RCC 7860 (cell line): ENCODE data around the gene AHNAK.
"Not testable (repeated sequence)": the region's sequence is repeated elsewhere in the genome, so short reads cannot be mapped to it uniquely, and the experiment has no call there.

Experiments used
- DNase-seq: peaks from one replicate; pipeline ENCODE4 v3.0.0-alpha.2; 2015; ENCODE audit warnings: low spot score
- FAIRE-seq: peaks from 2 replicates; lab custom pipeline; 2012; peaks lifted over from hg19 to GRCh38; lab: Jason Lieb, UNC

Gene AHNAK, protein sequence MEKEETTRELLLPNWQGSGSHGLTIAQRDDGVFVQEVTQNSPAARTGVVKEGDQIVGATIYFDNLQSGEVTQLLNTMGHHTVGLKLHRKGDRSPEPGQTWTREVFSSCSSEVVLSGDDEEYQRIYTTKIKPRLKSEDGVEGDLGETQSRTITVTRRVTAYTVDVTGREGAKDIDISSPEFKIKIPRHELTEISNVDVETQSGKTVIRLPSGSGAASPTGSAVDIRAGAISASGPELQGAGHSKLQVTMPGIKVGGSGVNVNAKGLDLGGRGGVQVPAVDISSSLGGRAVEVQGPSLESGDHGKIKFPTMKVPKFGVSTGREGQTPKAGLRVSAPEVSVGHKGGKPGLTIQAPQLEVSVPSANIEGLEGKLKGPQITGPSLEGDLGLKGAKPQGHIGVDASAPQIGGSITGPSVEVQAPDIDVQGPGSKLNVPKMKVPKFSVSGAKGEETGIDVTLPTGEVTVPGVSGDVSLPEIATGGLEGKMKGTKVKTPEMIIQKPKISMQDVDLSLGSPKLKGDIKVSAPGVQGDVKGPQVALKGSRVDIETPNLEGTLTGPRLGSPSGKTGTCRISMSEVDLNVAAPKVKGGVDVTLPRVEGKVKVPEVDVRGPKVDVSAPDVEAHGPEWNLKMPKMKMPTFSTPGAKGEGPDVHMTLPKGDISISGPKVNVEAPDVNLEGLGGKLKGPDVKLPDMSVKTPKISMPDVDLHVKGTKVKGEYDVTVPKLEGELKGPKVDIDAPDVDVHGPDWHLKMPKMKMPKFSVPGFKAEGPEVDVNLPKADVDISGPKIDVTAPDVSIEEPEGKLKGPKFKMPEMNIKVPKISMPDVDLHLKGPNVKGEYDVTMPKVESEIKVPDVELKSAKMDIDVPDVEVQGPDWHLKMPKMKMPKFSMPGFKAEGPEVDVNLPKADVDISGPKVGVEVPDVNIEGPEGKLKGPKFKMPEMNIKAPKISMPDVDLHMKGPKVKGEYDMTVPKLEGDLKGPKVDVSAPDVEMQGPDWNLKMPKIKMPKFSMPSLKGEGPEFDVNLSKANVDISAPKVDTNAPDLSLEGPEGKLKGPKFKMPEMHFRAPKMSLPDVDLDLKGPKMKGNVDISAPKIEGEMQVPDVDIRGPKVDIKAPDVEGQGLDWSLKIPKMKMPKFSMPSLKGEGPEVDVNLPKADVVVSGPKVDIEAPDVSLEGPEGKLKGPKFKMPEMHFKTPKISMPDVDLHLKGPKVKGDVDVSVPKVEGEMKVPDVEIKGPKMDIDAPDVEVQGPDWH (N-terminal part only)

DNA sequence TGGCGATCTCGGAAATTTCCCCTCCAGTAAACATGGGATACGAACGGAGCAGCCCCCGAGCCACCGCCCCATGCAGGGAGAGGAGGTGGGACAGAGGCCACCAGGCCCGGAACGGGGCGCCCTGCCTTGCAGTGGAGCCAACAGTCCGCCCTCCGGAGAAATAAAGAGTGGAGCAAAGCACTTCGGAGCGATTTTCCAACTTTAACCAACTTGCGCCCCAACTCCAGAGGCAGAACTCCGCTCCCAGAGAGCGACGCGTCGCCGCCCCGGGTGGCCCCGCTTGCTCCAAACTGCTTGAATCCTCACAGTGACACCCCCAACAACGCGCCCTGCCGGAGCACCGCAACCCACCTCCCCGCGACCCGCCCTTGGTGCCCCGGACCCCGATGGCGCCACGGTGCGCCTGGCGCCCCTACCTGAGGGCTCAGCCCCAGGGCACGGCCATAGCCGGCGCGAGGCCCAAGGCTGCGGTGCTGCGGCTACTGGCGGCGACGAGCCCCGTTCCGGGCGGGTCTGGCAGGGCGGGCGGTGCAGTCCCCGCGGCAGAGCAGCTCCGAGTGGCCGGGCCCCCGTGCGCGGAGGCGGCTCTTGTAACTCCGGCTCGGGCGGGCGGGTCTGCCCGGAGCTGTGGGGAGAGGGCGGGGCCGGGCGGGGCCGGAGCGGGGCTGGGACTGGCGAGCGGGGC lies at the start of gene AHNAK:
Gene AHNAK, minus strand, starts transcription at position 563 of the 685 bp plus-strand sequence. CDS start 10,708 bp downstream, outside the sequence.
- DNase-seq, result peak; percentile 46
- no peak for FAIRE-seq

DNA sequence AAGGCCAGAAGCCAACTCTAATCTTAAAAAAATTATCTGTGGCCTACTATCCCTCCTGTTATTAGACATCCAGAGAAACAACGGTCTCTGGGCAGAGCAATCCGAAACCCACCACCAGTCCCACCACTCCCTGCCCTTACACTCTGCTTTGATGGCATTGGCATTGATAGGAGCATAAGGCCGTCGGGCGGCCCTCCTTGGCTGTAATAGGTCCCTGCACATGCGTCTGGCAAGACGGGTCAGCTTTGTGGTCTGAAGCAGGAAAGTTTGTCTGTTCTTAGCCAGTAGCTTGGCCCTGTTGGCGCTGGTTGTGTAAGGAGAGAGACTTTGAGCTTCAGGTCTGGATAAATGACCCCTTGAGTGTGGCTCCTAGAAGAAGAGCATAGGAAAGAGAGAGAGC lies 48.5 kb upstream of the AHNAK start:
- no peak for FAIRE-seq
- no peak for DNase-seq

DNA sequence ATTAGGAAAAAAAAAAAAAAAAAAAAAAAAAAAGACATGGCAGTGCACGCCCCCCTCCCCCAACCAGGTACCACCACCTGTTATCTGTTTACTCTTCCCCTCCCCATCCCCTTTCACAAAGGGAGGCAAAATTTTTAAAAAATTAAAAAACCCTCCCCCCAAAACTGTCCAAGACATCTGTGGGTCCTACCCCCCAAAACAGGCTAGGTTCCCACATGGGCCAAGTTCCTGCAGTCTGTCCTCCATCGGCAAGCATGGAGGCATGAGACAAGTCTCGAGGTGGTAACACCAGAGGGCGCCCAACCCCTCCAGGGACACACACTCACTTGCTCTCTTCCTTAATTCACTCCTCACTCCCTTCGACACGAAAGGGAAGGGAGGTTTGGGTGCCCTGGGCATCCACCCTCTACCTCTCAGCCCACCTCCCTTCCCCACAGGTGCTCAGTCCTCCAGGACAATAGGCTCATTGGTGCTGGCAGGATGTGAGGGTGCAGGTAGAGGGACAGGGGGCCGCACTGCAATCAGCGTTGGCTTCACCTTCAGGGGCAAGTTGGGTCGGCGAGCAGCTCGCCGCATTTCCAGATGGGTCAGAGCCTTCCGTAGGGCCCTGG lies 46.9 kb upstream of the AHNAK start:
- DNase-seq (peak; percentile 34), FAIRE-seq (no peak)

DNA sequence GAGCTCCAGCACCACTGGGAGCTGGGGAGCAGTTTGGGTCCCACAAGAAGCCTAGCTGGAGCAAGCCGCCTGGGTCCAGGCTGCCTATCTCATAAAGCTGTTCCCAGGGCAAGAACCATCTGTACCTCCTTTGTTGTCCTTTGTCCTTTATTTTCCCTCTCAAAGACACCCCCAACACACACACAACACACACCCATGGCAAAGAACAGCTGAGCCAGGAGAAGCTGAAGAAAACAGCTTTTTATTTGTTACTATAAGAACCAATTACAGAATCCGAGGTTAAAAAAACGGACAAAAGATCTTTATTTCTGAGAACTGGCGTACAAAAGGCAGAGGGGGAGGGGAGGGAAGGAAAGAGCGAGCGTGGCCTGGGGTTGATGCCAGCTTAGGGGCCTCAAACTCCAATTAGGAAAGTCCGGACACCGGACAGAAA lies 46.4 kb upstream of the AHNAK start:
- no peak for DNase-seq
- FAIRE-seq, result no peak

DNA sequence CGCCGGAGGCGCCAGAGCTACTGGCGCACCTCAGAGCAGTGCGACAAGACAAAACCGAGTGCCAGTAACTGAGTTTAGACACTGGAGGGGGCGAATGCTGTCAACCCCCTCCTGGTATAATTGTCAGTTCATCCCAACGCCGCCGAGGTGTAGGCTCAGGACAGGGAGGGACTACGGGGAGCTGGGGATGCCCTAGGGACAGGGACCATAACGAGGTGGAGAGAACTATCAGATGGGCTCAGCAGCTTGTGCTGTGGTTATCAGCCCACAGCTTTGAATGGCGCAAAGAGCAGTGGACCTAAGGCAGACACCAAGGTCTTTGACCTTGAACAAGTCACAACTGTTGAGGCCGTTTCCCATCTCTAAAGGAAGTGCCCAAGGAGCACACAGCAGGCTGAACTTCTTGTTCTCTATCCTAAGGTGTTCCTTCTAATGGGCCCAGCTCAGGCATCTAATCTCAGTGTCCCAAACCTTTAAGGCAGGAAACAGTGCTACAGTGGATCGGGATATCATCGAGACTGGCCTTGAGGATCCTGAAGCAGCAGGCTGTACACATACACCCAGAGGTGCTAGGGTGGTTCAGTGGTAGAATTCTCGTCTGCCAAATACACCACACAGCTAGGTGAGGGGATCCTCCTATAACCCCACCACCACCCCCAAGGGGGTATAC lies 45.7 kb upstream of the AHNAK start:
- DNase-seq, result no peak
- FAIRE-seq, result no peak

DNA sequence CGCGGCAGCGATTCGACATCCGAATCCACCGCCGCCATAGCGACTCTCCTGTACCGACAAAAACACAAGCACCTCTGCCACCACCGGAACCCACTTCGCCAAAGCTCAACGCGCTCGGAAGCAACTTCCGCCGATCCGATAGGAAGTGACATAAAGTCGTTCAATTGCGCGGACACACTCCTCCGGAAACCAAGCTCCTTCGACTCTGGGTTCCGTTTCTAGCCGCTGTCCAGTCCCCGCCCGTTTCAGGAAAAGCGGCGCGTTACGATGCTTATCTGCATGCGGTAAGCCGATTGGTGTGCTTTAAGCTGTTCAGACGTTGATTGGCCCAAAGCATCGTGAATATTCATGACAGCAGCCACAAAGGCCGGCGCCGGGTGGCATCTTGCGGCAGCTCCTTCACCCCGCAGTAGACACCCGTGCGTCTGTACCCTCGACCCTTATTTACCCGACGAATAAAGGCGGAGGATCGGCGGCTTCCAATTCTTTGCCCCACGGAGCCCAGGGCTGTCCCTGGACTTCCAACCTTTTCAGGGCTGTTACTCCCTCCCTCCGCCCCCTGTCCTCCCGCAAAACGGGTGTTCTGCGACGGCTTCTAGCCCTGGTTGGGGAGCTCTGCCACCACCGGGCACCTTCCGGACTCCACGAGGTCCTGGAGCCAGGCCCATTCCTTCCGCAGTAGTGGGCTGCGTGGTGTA lies 45.0 kb upstream of the AHNAK start, which contains the start of gene TUT1:
Gene TUT1, minus strand, starts transcription at position 76 of the 698 bp plus-strand sequence. Its CDS starts 38 bp downstream, at position 38.
- FAIRE-seq, result peak; percentile 89

DNA sequence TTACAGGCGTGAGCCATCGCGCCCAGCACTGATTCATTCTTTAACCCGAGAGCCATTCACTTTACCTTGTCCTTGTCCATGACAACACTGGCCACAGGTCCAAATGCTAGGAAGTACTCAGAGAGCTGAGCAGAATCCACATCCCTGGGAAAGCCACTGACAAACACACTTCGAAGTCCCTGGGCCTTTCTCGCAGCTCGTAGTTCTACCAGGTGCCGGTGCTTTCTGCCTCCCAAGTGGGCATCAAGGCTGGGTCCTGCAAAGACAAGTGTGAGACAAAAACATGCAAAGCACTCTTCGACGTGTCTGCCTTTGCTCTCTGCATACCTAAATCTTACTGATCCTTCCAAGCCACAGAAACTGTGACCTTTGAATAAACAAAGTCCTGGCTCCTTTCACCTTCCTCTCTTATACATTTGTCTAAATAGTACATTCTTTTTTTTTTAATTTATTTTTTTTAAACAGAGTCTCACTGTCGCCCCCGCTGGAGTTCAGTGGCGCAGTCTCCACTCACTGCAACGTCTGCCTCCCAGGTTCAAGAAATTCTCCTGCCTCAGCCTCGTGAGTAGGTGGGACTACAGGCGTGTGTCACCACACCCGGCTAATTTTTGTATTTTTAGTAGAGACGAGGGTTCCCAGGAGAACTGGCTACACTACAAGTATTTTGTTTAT lies 42.5 kb upstream of the AHNAK start:
- FAIRE-seq, result no peak
- no peak for DNase-seq

More for the DNA sequence above, 45.0 kb upstream of the AHNAK start, which contains the start of gene TUT1:
- DNase-seq, result peak; percentile 96

DNA sequence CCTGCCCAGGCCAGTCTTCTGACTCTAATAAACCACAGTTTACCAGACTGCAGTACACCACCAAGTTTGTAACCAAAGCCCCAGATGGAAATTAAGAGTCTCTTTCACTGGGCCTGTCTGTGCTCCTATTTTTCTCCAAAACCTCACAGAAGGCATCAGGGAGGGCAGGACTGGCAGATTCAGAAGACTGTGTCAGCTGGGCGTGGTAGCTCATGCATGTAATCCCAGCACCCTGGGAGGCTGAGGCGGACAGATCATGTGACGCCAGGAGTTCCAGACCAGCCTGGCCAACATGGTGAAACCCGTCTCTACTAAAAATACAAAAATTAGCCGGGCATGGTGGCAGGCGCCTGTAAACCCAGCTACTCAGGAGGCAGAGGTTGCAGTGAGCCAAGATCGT lies 38.8 kb upstream of the AHNAK start:
- not testable (repeated sequence) for FAIRE-seq

DNA sequence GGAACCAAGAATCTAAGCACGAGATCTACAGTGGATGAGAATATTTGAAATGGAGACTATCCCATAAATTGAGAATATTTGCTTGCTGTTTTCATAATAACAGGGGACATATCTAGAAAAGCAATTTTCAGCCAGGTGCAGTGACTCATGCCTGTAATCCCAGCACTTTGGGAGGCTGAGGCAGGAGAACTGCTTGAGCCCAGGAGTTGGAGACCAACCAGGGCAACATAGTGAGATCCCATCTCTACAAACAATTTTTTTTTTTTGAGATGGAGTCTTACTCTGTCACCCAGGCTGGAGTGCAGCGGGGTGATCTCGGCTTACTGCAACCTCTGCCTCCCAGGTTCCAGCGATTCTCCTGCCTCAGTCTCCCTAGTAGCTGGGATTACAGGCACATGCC lies 35.1 kb upstream of the AHNAK start:
- FAIRE-seq, DNase-seq: not testable (repeated sequence)

More for the DNA sequence above, 38.8 kb upstream of the AHNAK start:
- not testable (repeated sequence) for DNase-seq

DNA sequence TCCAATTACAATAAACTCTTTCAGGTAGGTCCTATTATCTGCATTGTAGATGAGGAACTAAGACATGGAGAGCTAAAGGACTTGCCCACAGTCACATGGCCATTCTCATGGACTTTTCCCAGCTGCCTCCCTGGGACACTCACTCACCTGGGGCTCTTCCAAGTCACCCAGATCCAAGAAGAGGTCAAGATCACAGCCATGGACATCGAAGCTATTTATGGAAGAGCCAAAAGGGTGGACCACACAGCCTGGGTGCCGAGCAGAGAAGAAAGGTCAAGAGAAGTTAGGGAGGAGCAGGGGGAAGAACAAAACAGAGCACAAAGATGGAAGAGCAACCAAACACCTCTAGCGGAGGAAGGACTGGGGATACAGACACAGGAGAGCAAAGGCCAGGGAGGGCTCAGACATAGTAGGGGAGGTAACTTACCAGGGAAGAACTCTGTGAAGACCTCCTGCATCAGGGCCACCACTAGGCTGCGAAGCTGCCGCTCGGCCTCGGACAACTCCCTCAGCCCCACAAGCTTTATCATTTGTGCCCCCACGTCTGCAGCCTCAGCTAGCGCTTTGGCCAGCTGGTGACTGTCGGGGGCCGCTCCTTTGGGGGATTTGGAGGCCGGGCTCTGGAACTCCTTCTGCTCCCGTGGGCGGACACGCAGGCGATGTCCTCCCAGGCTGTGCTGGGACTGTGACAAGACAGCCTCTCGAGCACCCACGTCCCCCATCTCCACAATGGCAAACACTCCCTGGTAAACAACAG lies 34.5 kb upstream of the AHNAK start:
- FAIRE-seq (no peak), DNase-seq (no peak)

DNA sequence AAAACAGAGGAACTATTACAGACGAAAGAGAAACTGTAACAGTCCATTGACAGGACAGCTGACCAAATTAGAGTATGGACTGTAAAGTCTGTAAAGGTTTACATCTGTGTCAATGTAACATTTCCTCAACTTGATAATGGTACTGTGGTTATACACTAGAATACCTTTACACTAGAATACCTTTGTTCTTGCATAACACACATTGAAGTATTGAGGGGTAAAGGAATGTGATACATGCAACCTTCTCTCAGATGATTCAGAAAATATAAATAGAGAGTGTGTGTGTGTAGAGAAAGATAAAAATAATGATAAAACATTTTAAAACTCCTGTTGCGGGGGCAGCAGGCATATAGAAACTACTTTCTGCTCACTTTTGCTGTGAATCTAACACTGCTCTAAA lies 32.6 kb upstream of the AHNAK start:
- FAIRE-seq (no peak), DNase-seq (no peak)

DNA sequence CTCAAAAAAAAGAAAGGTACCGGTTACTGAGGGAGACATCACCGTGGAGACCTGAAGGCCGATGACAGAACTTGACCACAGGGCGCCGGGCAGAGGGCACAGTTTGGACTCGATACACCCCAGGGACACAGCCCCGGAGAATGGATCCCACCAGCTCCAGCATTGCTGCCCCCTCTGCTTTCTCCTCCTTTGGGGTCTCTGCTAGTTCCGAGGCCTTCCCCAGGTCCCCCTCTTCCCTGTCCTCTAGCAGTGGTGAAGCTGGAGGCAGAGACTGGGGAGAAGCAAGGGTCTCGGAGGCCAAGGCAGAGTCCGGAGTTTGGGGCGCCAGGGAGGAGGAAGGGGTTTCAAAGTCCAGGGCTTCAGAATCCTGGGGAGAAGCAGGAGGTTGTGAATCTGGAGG lies 31.9 kb upstream of the AHNAK start:
- no peak for FAIRE-seq
- DNase-seq, result no peak

DNA sequence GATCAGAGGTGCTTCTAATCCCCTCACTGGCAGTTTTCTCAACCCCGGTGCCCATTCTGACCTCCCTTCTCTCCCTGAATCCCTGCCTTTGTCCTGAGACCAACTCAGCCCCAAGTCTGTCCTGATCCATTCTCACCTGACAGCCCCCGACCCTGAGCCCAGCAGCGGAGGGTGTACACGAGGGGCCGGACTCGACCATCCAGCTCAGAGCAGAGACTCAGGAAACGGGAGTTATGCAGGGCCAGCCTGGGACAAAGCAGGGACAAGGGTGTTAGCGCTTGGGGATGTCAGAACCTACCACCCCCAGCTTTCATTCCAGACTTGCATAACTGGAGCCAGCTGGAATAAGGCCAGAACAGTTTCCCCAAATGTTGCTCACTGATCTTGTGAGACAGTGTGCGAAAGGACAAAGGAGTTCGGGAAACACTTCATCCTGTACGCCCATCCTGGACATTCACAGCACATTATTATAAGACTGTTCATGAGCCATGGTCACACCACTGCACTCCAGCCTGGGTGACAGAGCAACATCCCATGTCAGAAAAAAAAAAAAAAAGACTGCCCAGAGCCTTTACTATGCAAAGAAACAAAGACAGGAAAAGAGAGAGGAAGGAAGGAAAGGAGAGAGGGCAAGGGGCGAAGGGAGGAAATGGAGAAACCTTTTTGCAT lies 30.6 kb upstream of the AHNAK start:
- FAIRE-seq (no peak), DNase-seq (no peak)

DNA sequence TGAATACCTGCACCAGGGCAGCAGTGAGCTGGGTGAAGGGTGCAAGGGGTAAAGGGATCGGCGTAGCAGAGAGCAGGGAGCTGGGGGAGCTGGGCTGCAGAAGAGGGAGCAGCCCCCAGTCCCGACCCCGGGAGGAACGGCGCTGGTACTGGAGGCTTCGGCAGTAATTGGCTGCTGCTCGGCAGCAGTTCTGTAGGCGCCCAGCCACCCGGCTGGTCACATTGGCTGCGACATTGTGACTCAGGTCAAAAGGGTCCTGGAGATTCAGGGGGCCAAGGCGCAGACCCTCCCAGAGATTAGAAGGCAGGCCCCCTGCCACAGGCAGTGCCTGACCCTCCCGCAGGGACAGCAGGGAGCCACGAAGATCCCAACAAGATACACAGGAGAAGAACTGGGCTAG lies 29.2 kb upstream of the AHNAK start:
- DNase-seq (no peak), FAIRE-seq (no peak)

DNA sequence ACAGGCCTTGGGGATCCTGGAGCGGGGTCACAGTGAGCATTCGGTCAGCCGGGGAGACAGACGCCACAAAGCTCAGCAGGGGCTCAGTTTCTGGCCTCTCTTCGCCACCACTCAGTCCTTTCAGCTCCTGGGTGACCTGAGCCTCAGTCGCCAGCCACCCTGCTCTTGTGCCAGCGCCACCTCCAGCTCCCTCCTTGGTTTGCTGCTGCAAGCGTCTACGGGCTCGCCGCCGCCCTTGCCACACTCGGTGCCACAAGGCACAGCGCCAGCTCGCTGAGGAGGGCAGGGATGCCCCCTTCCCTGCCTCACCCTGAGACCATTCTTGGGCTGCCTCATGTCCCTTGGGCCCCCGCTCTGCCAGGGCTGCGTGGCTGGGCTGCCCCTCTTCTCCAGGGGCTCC lies 28.6 kb upstream of the AHNAK start:
- FAIRE-seq, result no peak

DNA sequence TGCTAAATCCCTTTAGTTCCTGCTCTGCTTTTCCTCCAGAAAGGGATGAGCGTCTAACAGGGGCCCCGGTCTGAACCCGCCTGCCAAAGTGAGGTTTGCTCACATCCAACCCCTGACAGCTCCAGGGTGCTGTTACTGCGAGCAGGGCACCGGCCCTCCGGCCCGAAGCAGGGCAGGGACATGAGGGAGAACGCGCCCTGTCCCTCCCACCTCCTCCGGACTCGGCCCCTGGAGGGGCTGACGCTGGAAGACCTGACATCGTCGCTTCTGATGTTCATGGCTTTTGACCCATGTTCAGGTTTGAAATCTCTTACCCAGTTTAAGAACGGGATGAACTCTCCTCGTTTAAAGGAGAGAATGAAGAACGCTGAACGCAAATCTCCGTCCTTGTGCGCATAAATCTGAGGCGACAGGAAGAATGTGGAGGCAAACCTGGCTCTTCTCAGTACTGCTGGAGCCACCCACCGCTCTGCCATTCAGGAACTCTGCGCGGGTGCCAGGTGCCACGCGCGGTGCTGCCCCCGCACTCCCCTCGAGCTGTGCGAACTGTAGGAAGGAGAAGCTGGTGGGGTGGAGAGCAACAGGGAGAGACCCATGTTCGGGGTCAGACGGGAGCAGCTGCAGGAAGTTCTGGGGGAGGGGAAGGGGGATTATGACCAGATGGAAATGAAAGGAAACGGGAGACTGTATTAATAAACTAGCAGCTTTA lies 27.9 kb upstream of the AHNAK start:
- no peak for DNase-seq
- no peak for FAIRE-seq

More for the DNA sequence above, 28.6 kb upstream of the AHNAK start:
- no peak for DNase-seq
